ENCODE results near the gene ZNF280C. TPM values are rescaled to one million over a fixed set of nuclear protein-coding genes. Genes with fewer than 3 reads are reported as not detected.
"Not testable (repeated sequence)": the region's sequence is repeated elsewhere in the genome, so short reads cannot be mapped to it uniquely, and the experiment has no call there.

Gene ZNF280C
- total RNA-seq, 1 donor from 2014 or later = 5.1 TPM

- no peak for DNase-seq
- Histone ChIP-seq H3K9me3 (no peaks in the 10 kb centered on the region), H3K4me3 (no peak overlapping the region), H3K4me1 (no peaks in the 10 kb centered on the region), H3K27me3 (no peaks in the 10 kb centered on the region), H3K27ac (no peak overlapping the region), H3K36me3 (no peaks in the 10 kb centered on the region)
- no peak for ATAC-seq
- TF ChIP-seq CTCF (IDR thresholded peaks at IDR 0.05) = no peak
- intact Hi-C loops (cut with DNase I) = no loop called here
Measured at GRCh38 chrX:130251671-130252070, 17.0 kb downstream of the ZNF280C start.

- intact Hi-C loops (cut with DNase I) = no loop called here
- H3K4me3 ChIP-seq = no peak overlapping the region
- H3K27me3 ChIP-seq = no peaks in the 10 kb centered on the region
- TF ChIP-seq CTCF (IDR thresholded peaks at IDR 0.05) = no peak
- ATAC-seq (no peak), DNase-seq (no peak)
- H3K9me3 ChIP-seq = no peaks in the 10 kb centered on the region
- H3K27ac ChIP-seq = no peak overlapping the region
- peaks cover 6% of the 10 kb centered on the region for H3K36me3 ChIP-seq
- no peaks in the 10 kb centered on the region for H3K4me1 ChIP-seq
Measured at GRCh38 chrX:130247996-130248395, 20.7 kb downstream of the ZNF280C start.

GRCh38 chrX:130246084-130246483, 22.6 kb downstream of the ZNF280C start:
- Histone ChIP-seq H3K9me3 (no peaks in the 10 kb centered on the region), H3K4me3 (no peak overlapping the region), H3K4me1 (no peaks in the 10 kb centered on the region), H3K27ac (no peak overlapping the region), H3K36me3 (peaks cover 12% of the 10 kb centered on the region), H3K27me3 (no peaks in the 10 kb centered on the region)
- ATAC-seq (no peak), DNase-seq (no peak)
- TF ChIP-seq CTCF (IDR thresholded peaks at IDR 0.05) = no peak
- intact Hi-C loops (cut with DNase I) = no loop called here

- no peak for TF ChIP-seq CTCF (IDR thresholded peaks at IDR 0.05)
- intact Hi-C loops (cut with DNase I) = no loop called here
- H3K4me1 ChIP-seq = no peaks in the 10 kb centered on the region
- H3K27ac ChIP-seq = no peak overlapping the region
- H3K4me3 ChIP-seq = no peak overlapping the region
- ATAC-seq = no peak
- peaks cover 12% of the 10 kb centered on the region for H3K36me3 ChIP-seq
- H3K9me3 ChIP-seq = no peaks in the 10 kb centered on the region
- DNase-seq = no peak
- H3K27me3 ChIP-seq = no peaks in the 10 kb centered on the region
Measured at GRCh38 chrX:130245441-130245840, 23.3 kb downstream of the ZNF280C start.

GRCh38 chrX:130231184-130231583, 37.5 kb downstream of the ZNF280C start:
- DNase-seq; H3K27me3 ChIP-seq; intact Hi-C loops (cut with DNase I); ATAC-seq; H3K36me3 ChIP-seq; H3K4me1 ChIP-seq; H3K4me3 ChIP-seq; H3K27ac ChIP-seq; H3K9me3 ChIP-seq: not testable (repeated sequence)

GRCh38 chrX:130228871-130229270, 39.8 kb downstream of the ZNF280C start:
- no peaks in the 10 kb centered on the region for H3K9me3 ChIP-seq
- no peaks in the 10 kb centered on the region for H3K4me1 ChIP-seq
- no peak overlapping the region for H3K27ac ChIP-seq
- TF ChIP-seq CTCF (IDR thresholded peaks at IDR 0.05) = no peak
- DNase-seq = no peak
- H3K27me3 ChIP-seq = no peaks in the 10 kb centered on the region
- ATAC-seq = no peak
- H3K4me3 ChIP-seq = no peak overlapping the region
- intact Hi-C loops (cut with DNase I) = no loop called here
- H3K36me3 ChIP-seq = no peaks in the 10 kb centered on the region
